GM19455 (cell line): ENCODE results near the gene UBE2E2.
"Not testable (repeated sequence)": the region's sequence is repeated elsewhere in the genome, so short reads cannot be mapped to it uniquely, and the experiment has no call there.

Experiments used
- ATAC-seq: cut with Tn5 transposase; IDR thresholded peaks from one replicate; pipeline ENCODE4 v1.9.1; 2021; ENCODE audit not compliant: unreplicated experiment

The UBE2E2 gene

GRCh38 chr3:23320586-23321570 lies 117.8 kb downstream of the UBE2E2 start:
- ATAC-seq: no peak

- no peak for ATAC-seq
These were observed 121.6 kb downstream of the UBE2E2 start for GRCh38 chr3:23324745-23325144.

GRCh38 chr3:23325466-23326065 lies 122.4 kb downstream of the UBE2E2 start:
- peak; percentile 53 for ATAC-seq

- no peak for ATAC-seq
These were observed 126.5 kb downstream of the UBE2E2 start for GRCh38 chr3:23329471-23330105.

- no peak for ATAC-seq
These were observed 127.4 kb downstream of the UBE2E2 start for GRCh38 chr3:23330568-23330967.

GRCh38 chr3:23331141-23331935 lies 128.2 kb downstream of the UBE2E2 start:
- ATAC-seq: no peak

- ATAC-seq: no peak
These were observed 130.5 kb downstream of the UBE2E2 start for GRCh38 chr3:23333633-23334032.

GRCh38 chr3:23336853-23337252 lies 133.7 kb downstream of the UBE2E2 start:
- not testable (repeated sequence) for ATAC-seq

GRCh38 chr3:23341147-23341838 lies 138.2 kb downstream of the UBE2E2 start:
- ATAC-seq: peak; percentile 78

- no peak for ATAC-seq
These were observed 139.2 kb downstream of the UBE2E2 start for GRCh38 chr3:23342343-23342742.

- no peak for ATAC-seq
These were observed 140.4 kb downstream of the UBE2E2 start for GRCh38 chr3:23343509-23343908.

GRCh38 chr3:23344886-23345285 lies 141.8 kb downstream of the UBE2E2 start:
- ATAC-seq: no peak

GRCh38 chr3:23349444-23349843 lies 146.3 kb downstream of the UBE2E2 start:
- not testable (repeated sequence) for ATAC-seq

GRCh38 chr3:23356169-23356568 lies 153.0 kb downstream of the UBE2E2 start:
- no peak for ATAC-seq

GRCh38 chr3:23356923-23357322 lies 153.8 kb downstream of the UBE2E2 start:
- no peak for ATAC-seq

GRCh38 chr3:23359116-23359515 lies 156.0 kb downstream of the UBE2E2 start:
- no peak for ATAC-seq

GRCh38 chr3:23365066-23365465 lies 161.9 kb downstream of the UBE2E2 start:
- ATAC-seq: no peak

- ATAC-seq: no peak
These were observed 165.6 kb downstream of the UBE2E2 start for GRCh38 chr3:23368731-23369130.

GRCh38 chr3:23372285-23372684 lies 169.2 kb downstream of the UBE2E2 start:
- no peak for ATAC-seq

- no peak for ATAC-seq
These were observed 173.6 kb downstream of the UBE2E2 start for GRCh38 chr3:23376516-23377248.
